ENCODE results near the gene M6PR.

Gene M6PR

GRCh38 chr12:8911606-8912268, 37.7 kb downstream of the M6PR start:
- no peak for DNase-seq

- DNase-seq = no peak
Measured at GRCh38 chr12:8909752-8910151, 39.7 kb downstream of the M6PR start.

GRCh38 chr12:8907513-8907912, 41.9 kb downstream of the M6PR start:
- DNase-seq = no peak

GRCh38 chr12:8906266-8907180, 42.9 kb downstream of the M6PR start:
- no peak for DNase-seq

- no peak for DNase-seq
Measured at GRCh38 chr12:8905546-8905945, 43.9 kb downstream of the M6PR start.

- no peak for DNase-seq
Measured at GRCh38 chr12:8904665-8905064, 44.8 kb downstream of the M6PR start.

- DNase-seq = no peak
Measured at GRCh38 chr12:8903646-8904045, 45.8 kb downstream of the M6PR start.

- peak; percentile 31 for DNase-seq
Measured at GRCh38 chr12:8902703-8903102, 46.7 kb downstream of the M6PR start.

- no peak for DNase-seq
Measured at GRCh38 chr12:8899830-8900229, 49.6 kb downstream of the M6PR start.

GRCh38 chr12:8897081-8897480, 52.4 kb downstream of the M6PR start:
- DNase-seq = no peak

- DNase-seq = no peak
Measured at GRCh38 chr12:8894986-8895385, 54.5 kb downstream of the M6PR start.

GRCh38 chr12:8894378-8894777, 55.1 kb downstream of the M6PR start:
- no peak for DNase-seq

- DNase-seq = no peak
Measured at GRCh38 chr12:8891976-8892375, 57.5 kb downstream of the M6PR start.
